ENCODE results near the gene AJUBA.

Gene AJUBA

DNA sequence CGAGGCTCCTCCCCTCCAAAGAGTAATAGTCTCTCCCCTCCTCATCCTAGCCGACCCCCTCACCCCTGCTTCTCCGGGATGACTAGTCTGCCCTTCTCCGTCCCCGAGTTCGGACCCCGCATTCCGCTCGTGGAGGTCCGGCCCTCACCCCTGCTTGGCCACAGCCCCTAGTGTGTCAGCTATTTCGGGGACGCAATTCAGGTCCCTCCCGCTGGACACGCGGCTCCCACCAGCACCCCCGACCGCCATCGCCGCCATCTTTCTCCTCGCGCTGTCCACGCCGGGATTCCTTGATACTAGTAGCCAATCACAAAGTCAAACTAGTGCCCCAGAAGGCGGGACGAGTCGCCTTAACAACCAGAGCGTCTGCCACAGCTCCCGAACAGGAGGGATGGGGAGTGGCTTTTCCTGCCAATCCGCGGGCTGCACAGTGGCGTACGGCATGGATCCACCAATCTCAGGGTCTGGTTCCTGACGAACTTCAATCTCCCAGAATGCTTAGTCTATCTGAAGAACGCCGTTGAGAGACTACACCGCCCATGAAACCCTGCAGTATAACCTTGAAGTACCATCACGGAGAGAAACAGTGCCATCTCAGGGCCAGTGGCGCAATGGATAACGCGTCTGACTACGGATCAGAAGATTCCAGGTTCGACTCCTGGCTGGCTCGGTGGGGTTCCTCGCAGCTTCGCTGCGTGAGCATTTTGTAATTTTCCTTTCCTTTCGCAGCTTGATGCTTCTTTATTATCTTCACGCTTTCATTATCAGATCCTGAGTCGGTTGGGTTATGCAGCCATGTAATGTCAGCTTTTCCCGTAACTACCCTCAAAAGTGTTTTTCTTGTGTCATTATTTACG, 53.0 kb downstream of the AJUBA start, which contains the start of gene PRMT5:
Gene PRMT5, minus strand, starts transcription at position 273 of the 857 bp plus-strand sequence. Its CDS starts 15 bp downstream, at position 258.
- H2AK5ac ChIP-seq (ENCODE audit: low read length, severe bottlenecking): no peak within 1 kb of the TSS
- peak within 1 kb of the TSS; percentile 74 for H3K4me2 ChIP-seq (ENCODE audit: low read length, poor library complexity, severe bottlenecking)
- H3K4me3 ChIP-seq (ENCODE audit: insufficient read depth in 1 of 2, low read depth in 1 of 2, low read length in 2 of 2): peak within 1 kb of the TSS; percentile 97 to 98
- H3K9ac ChIP-seq (ENCODE audit: low read length): peak within 1 kb of the TSS; percentile 98
- H3K27ac ChIP-seq (ENCODE audit: low read length, poor library complexity, severe bottlenecking): peak within 1 kb of the TSS; percentile 91
- peak within 1 kb of the TSS; percentile 25 for H2BK5ac ChIP-seq (ENCODE audit: low read depth, low read length, poor library complexity, severe bottlenecking)
- H4K91ac ChIP-seq (ENCODE audit: low read length): peak within 1 kb of the TSS; percentile 97
- H3K27me3 ChIP-seq (ENCODE audit: control insufficient read depth in 1 of 2, insufficient read depth in 1 of 2, low read length in 2 of 2): no peaks in the 10 kb centered on the region
- peak within 1 kb of the TSS; percentile 92 for H4K8ac ChIP-seq (ENCODE audit: low read length)
- H3K18ac ChIP-seq (ENCODE audit: low read depth in 1 of 2, low read length in 2 of 2): peak within 1 kb of the TSS; percentile 90 to 94
- no peaks in the 10 kb centered on the region for H3K9me3 ChIP-seq (ENCODE audit: control insufficient read depth, low read length)
- peaks cover 9 to 30% of the 10 kb centered on the region in 2 experiments for H3K36me3 ChIP-seq (ENCODE audit: control insufficient read depth in 1 of 2, insufficient read depth in 2 of 2, low read depth in 1 of 2, low read length in 2 of 2)
- peak within 1 kb of the TSS in 1 of 2 experiments; percentile 86 for H3K14ac ChIP-seq (ENCODE audit: low read length in 2 of 2)
- peaks cover 23% of the 10 kb centered on the region for H3K79me1 ChIP-seq (replicated peaks; ENCODE audit: low read length, poor library complexity, severe bottlenecking)
- peak within 1 kb of the TSS; percentile 78 for H2BK120ac ChIP-seq (ENCODE audit: low read depth, low read length)
- H2BK12ac ChIP-seq (ENCODE audit: low read length in 2 of 2): peak within 1 kb of the TSS; percentile 29 to 79
- under 1% methylated on average over 48 of the region's 51 CpGs for WGBS
- DNase-seq: peak; percentile 100
- peak within 1 kb of the TSS; percentile 13 for H2BK15ac ChIP-seq (ENCODE audit: low read depth, poor library complexity, severe bottlenecking)
- peaks cover 10% of the 10 kb centered on the region for H3K4me1 ChIP-seq (ENCODE audit: control insufficient read depth, insufficient read depth, low read depth, low read length)
- peak within 1 kb of the TSS; percentile 80 for H2AFZ ChIP-seq (ENCODE audit: low read depth, low read length)
- peak within 1 kb of the TSS; percentile 25 to 84 for H3K23ac ChIP-seq (ENCODE audit: low read length in 2 of 2)
- H3K4ac ChIP-seq (ENCODE audit: low read depth in 1 of 2, low read length in 2 of 2): peak within 1 kb of the TSS; percentile 31 to 56

- H3K23ac ChIP-seq (ENCODE audit: low read length in 2 of 2): no peak overlapping the region
- H3K27ac ChIP-seq (ENCODE audit: low read length, poor library complexity, severe bottlenecking): peak overlapping the region; percentile 78
- H3K14ac ChIP-seq (ENCODE audit: low read length in 2 of 2): no peak overlapping the region
- H2BK12ac ChIP-seq (ENCODE audit: low read length in 2 of 2): no peak overlapping the region
- peak overlapping the region; percentile 90 to 94 for H3K18ac ChIP-seq (ENCODE audit: low read depth in 1 of 2, low read length in 2 of 2)
- peak overlapping the region; percentile 97 for H4K91ac ChIP-seq (ENCODE audit: low read length)
- H2AFZ ChIP-seq (ENCODE audit: low read depth, low read length): peak overlapping the region; percentile 80
- H3K4ac ChIP-seq (ENCODE audit: low read depth in 1 of 2, low read length in 2 of 2): peak overlapping the region in 1 of 2 experiments; percentile 56
- H3K79me1 ChIP-seq (replicated peaks; ENCODE audit: low read length, poor library complexity, severe bottlenecking): peaks cover 25% of the 10 kb centered on the region
- peaks cover 18 to 38% of the 10 kb centered on the region in 2 experiments for H3K36me3 ChIP-seq (ENCODE audit: control insufficient read depth in 1 of 2, insufficient read depth in 2 of 2, low read depth in 1 of 2, low read length in 2 of 2)
- H2BK120ac ChIP-seq (ENCODE audit: low read depth, low read length): peak overlapping the region; percentile 78
- H2BK5ac ChIP-seq (ENCODE audit: low read depth, low read length, poor library complexity, severe bottlenecking): peak overlapping the region; percentile 25
- H2AK5ac ChIP-seq (ENCODE audit: low read length, severe bottlenecking): no peak overlapping the region
- no peak for DNase-seq
- no peaks in the 10 kb centered on the region for H3K27me3 ChIP-seq (ENCODE audit: control insufficient read depth in 1 of 2, insufficient read depth in 1 of 2, low read length in 2 of 2)
- WGBS: 37% methylated on average over 12 of the region's 12 CpGs
- peaks cover 10% of the 10 kb centered on the region for H3K4me1 ChIP-seq (ENCODE audit: control insufficient read depth, insufficient read depth, low read depth, low read length)
- no peak overlapping the region for H2BK15ac ChIP-seq (ENCODE audit: low read depth, poor library complexity, severe bottlenecking)
- H4K8ac ChIP-seq (ENCODE audit: low read length): peak overlapping the region; percentile 92
- no peaks in the 10 kb centered on the region for H3K9me3 ChIP-seq (ENCODE audit: control insufficient read depth, low read length)
- peak overlapping the region; percentile 71 for H3K4me2 ChIP-seq (ENCODE audit: low read length, poor library complexity, severe bottlenecking)
- peak overlapping the region; percentile 98 for H3K9ac ChIP-seq (ENCODE audit: low read length)
- H3K4me3 ChIP-seq (ENCODE audit: insufficient read depth in 1 of 2, low read depth in 1 of 2, low read length in 2 of 2): peak overlapping the region; percentile 97 to 98
Measured at GRCh38 chr14:22928237-22929103, 53.9 kb downstream of the AJUBA start.

GRCh38 chr14:22926316-22926715, 56.0 kb downstream of the AJUBA start:
- H2BK5ac ChIP-seq (ENCODE audit: low read depth, low read length, poor library complexity, severe bottlenecking): no peak overlapping the region
- WGBS: 69% methylated on average over 3 of the region's 4 CpGs

More at GRCh38 chr14:22926316-22926715, 56.0 kb downstream of the AJUBA start:
- Histone ChIP-seq H3K4me3 (ENCODE audit: insufficient read depth in 1 of 2, low read depth in 1 of 2, low read length in 2 of 2) (no peak overlapping the region), H3K27ac (ENCODE audit: low read length, poor library complexity, severe bottlenecking) (no peak overlapping the region), H3K9ac (ENCODE audit: low read length) (no peak overlapping the region), H3K4ac (ENCODE audit: low read depth in 1 of 2, low read length in 2 of 2) (no peak overlapping the region), H3K18ac (ENCODE audit: low read depth in 1 of 2, low read length in 2 of 2) (no peak overlapping the region), H3K23ac (ENCODE audit: low read length in 2 of 2) (no peak overlapping the region), H3K4me2 (ENCODE audit: low read length, poor library complexity, severe bottlenecking) (no peak overlapping the region), H3K14ac (ENCODE audit: low read length in 2 of 2) (no peak overlapping the region), H4K91ac (ENCODE audit: low read length) (no peak overlapping the region), H3K36me3 (ENCODE audit: control insufficient read depth in 1 of 2, insufficient read depth in 2 of 2, low read depth in 1 of 2, low read length in 2 of 2) (peaks cover 29 to 56% of the 10 kb centered on the region in 2 experiments), H2AFZ (ENCODE audit: low read depth, low read length) (no peak overlapping the region), H4K8ac (ENCODE audit: low read length) (no peak overlapping the region), H2AK5ac (ENCODE audit: low read length, severe bottlenecking) (no peak overlapping the region), H3K4me1 (ENCODE audit: control insufficient read depth, insufficient read depth, low read depth, low read length) (peaks cover 10% of the 10 kb centered on the region), H3K27me3 (ENCODE audit: control insufficient read depth in 1 of 2, insufficient read depth in 1 of 2, low read length in 2 of 2) (no peaks in the 10 kb centered on the region), H3K79me1 (replicated peaks; ENCODE audit: low read length, poor library complexity, severe bottlenecking) (peaks cover 27% of the 10 kb centered on the region), H2BK12ac (ENCODE audit: low read length in 2 of 2) (peak overlapping the region in 1 of 2 experiments; percentile 6), H2BK120ac (ENCODE audit: low read depth, low read length) (no peak overlapping the region), H3K9me3 (ENCODE audit: control insufficient read depth, low read length) (no peaks in the 10 kb centered on the region), H2BK15ac (ENCODE audit: low read depth, poor library complexity, severe bottlenecking) (no peak overlapping the region)
- no peak for DNase-seq

All from mesenchymal stem cell (in vitro differentiated cells and primary cell).